ENCODE results near the gene LMO7. TPM values are rescaled to one million over a fixed set of nuclear protein-coding genes. Genes with fewer than 3 reads are reported as not detected.

Gene LMO7
- total RNA-seq, 2 experiments from 2014 or later, result 21.4 to 25.4 TPM

GRCh38 chr13:75736173-75736572, 100.0 kb downstream of the LMO7 start:
- Histone ChIP-seq H3K4me2 (ENCODE audit: low read length) (no peak overlapping the region), H3K27ac (ENCODE audit: low read depth, low read length, poor library complexity, severe bottlenecking) (no peak overlapping the region), H3K9me2 (ENCODE audit: insufficient read depth, low read length) (no peaks in the 10 kb centered on the region), H4K20me1 (ENCODE audit: insufficient read depth, low read length) (no peaks in the 10 kb centered on the region), H3K4me1 (ENCODE audit: insufficient read depth, low read length, poor library complexity, severe bottlenecking) (no peaks in the 10 kb centered on the region), H3K9me3 (ENCODE audit: low read length) (no peaks in the 10 kb centered on the region), H3K79me2 (ENCODE audit: insufficient read depth, low read depth, low read length) (no peaks in the 10 kb centered on the region), H3K36me3 (ENCODE audit: insufficient read depth, low read length) (no peaks in the 10 kb centered on the region), H2AFZ (ENCODE audit: low read length) (no peak overlapping the region), H3K4me3 (ENCODE audit: low read depth, low read length, poor library complexity, severe bottlenecking) (no peak overlapping the region)
- no peak for DNase-seq (ENCODE audit: low spot score)
- no TSS peak for BruUV-seq (replicated peaks)
- ChIA-PET POLR2A (interaction anchor here (0.6 to 1.4 kb wide), 2 partner anchors 21 to 29 kb away, joined by 3 to 4 read pairs; no protein-coding TSS in a partner anchor), CTCF (ENCODE audit: unreplicated experiment) (no interaction called here)
- intact Hi-C loops (cut with micrococcal nuclease; ENCODE audit: unreplicated experiment), result no loop called here
- TF ChIP-seq CTCF (conservative IDR thresholded peaks at IDR 0.05; ENCODE audit: low read length), result no peak
- TF ChIP-seq EZH2phosphoT487 (IDR thresholded peaks at IDR 0.05; ENCODE audit: borderline replicate concordance, low read depth, low read length), result no peak

- intact Hi-C loops (cut with micrococcal nuclease; ENCODE audit: unreplicated experiment), result no loop called here
- H2AFZ ChIP-seq (ENCODE audit: low read length), result no peak overlapping the region
- H3K9me3 ChIP-seq (ENCODE audit: low read length), result no peaks in the 10 kb centered on the region
- CTCF ChIA-PET (ENCODE audit: unreplicated experiment), result no interaction called here
- POLR2A ChIA-PET, result interaction anchor here (0.7 kb wide), 1 partner anchor 216 kb away, joined by 3 read pairs; no protein-coding TSS in a partner anchor
- no peaks in the 10 kb centered on the region for H4K20me1 ChIP-seq (ENCODE audit: insufficient read depth, low read length)
- H3K36me3 ChIP-seq (ENCODE audit: insufficient read depth, low read length), result no peaks in the 10 kb centered on the region
- H3K4me1 ChIP-seq (ENCODE audit: insufficient read depth, low read length, poor library complexity, severe bottlenecking), result no peaks in the 10 kb centered on the region
- H3K4me2 ChIP-seq (ENCODE audit: low read length), result no peak overlapping the region
- no TSS peak for BruUV-seq (replicated peaks)
- no peaks in the 10 kb centered on the region for H3K79me2 ChIP-seq (ENCODE audit: insufficient read depth, low read depth, low read length)
- TF ChIP-seq CTCF (conservative IDR thresholded peaks at IDR 0.05; ENCODE audit: low read length) (no peak), EZH2phosphoT487 (IDR thresholded peaks at IDR 0.05; ENCODE audit: borderline replicate concordance, low read depth, low read length) (no peak)
- H3K9me2 ChIP-seq (ENCODE audit: insufficient read depth, low read length), result no peaks in the 10 kb centered on the region
- no peak overlapping the region for H3K4me3 ChIP-seq (ENCODE audit: low read depth, low read length, poor library complexity, severe bottlenecking)
- no peak for DNase-seq (ENCODE audit: low spot score)
- no peak overlapping the region for H3K27ac ChIP-seq (ENCODE audit: low read depth, low read length, poor library complexity, severe bottlenecking)
These were observed 102.7 kb downstream of the LMO7 start for GRCh38 chr13:75738841-75739240.

GRCh38 chr13:75739244-75739868, 103.2 kb downstream of the LMO7 start:
- no peaks in the 10 kb centered on the region for H4K20me1 ChIP-seq (ENCODE audit: insufficient read depth, low read length)
- no peak for DNase-seq (ENCODE audit: low spot score)
- H3K4me2 ChIP-seq (ENCODE audit: low read length), result no peak overlapping the region
- intact Hi-C loops (cut with micrococcal nuclease; ENCODE audit: unreplicated experiment), result no loop called here
- ChIA-PET POLR2A (no interaction called here), CTCF (ENCODE audit: unreplicated experiment) (no interaction called here)
- no peaks in the 10 kb centered on the region for H3K79me2 ChIP-seq (ENCODE audit: insufficient read depth, low read depth, low read length)
- no peaks in the 10 kb centered on the region for H3K36me3 ChIP-seq (ENCODE audit: insufficient read depth, low read length)
- BruUV-seq (replicated peaks), result no TSS peak
- H3K27ac ChIP-seq (ENCODE audit: low read depth, low read length, poor library complexity, severe bottlenecking), result no peak overlapping the region
- no peak overlapping the region for H2AFZ ChIP-seq (ENCODE audit: low read length)
- no peaks in the 10 kb centered on the region for H3K9me2 ChIP-seq (ENCODE audit: insufficient read depth, low read length)
- no peak overlapping the region for H3K4me3 ChIP-seq (ENCODE audit: low read depth, low read length, poor library complexity, severe bottlenecking)
- TF ChIP-seq CTCF (conservative IDR thresholded peaks at IDR 0.05; ENCODE audit: low read length) (no peak), EZH2phosphoT487 (IDR thresholded peaks at IDR 0.05; ENCODE audit: borderline replicate concordance, low read depth, low read length) (no peak)
- H3K4me1 ChIP-seq (ENCODE audit: insufficient read depth, low read length, poor library complexity, severe bottlenecking), result no peaks in the 10 kb centered on the region
- H3K9me3 ChIP-seq (ENCODE audit: low read length), result no peaks in the 10 kb centered on the region

Measured in OCI-LY7 (cell line).